Sigmoid colon (tissue), 4 donors: ENCODE results near the gene MPO.

Source experiments
- EP300 ChIP-seq, 4 donors: sonication (generic); formaldehyde crosslinking; IDR thresholded peaks; one replicate each; pipeline ENCODE4 v1.6.1; 2017; ENCODE audit warnings: antibody characterized with exemption in 4 of 4
- POLR2A ChIP-seq, 2 donors: fragments of 450-650 bp; IDR thresholded peaks; one replicate each; pipeline ENCODE4 v1.6.1; 2016; ENCODE audit warnings: antibody characterized with exemption in 2 of 2, mild to moderate bottlenecking in 2 of 2, moderate library complexity in 2 of 2
- POLR2AphosphoS5 ChIP-seq, 4 donors: sonication (generic); formaldehyde crosslinking; IDR thresholded peaks; one replicate each; pipeline ENCODE4 v1.6.1; 2017; ENCODE audit warnings: antibody characterized with exemption in 4 of 4
- TF ChIP-seq, protein P1 (sequence below), 4 experiments: fragments of 450-650 bp in 3 of 4; fragments of 200-600 bp in 1 of 4; IDR thresholded peaks; one replicate each; pipeline ENCODE4 v1.5.1; 2016 to 2019; ENCODE audit warnings: antibody characterized with exemption in 4 of 4, mild to moderate bottlenecking in 3 of 4, moderate library complexity in 2 of 4

DNA sequence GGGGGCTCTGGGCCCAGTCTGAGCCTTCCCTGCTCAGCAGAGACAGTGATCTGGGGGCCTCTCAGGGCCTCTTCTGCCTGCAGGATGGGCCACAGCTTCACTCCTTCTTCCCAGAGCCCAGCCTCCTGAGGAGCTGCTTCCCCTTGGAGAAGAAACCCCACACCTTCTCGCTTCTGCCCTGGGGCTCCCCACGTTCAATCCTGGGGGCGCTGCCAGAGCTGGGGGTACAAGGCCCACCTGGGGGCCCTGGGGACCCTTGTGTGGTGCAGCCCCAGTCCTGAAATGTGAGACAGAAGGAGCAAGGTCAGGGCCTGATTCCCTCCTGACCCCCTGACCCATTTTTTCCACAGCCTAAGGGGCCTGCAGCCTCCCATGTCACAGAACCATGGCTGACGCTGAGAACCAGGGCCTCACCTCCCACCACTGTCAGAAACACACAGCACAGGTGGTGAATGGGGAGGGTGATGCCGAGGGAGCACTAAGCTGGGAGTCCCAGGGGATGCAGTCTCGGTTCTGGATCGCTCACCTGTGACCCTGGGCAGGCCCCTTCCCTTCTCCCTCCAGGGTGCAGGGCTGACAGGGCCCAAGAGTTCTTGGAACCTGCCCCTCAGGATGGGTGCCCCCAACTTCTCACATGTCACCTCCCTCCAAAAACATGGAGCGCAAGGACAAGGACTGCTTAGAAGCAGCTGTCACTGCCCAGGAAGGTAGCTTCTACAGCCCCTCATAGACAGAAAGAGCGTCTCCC is 21.6 kb upstream of the MPO start:
- no peak for TF ChIP-seq POLR2A (IDR thresholded peaks at IDR 0.05)
- TF ChIP-seq, protein P1, sequence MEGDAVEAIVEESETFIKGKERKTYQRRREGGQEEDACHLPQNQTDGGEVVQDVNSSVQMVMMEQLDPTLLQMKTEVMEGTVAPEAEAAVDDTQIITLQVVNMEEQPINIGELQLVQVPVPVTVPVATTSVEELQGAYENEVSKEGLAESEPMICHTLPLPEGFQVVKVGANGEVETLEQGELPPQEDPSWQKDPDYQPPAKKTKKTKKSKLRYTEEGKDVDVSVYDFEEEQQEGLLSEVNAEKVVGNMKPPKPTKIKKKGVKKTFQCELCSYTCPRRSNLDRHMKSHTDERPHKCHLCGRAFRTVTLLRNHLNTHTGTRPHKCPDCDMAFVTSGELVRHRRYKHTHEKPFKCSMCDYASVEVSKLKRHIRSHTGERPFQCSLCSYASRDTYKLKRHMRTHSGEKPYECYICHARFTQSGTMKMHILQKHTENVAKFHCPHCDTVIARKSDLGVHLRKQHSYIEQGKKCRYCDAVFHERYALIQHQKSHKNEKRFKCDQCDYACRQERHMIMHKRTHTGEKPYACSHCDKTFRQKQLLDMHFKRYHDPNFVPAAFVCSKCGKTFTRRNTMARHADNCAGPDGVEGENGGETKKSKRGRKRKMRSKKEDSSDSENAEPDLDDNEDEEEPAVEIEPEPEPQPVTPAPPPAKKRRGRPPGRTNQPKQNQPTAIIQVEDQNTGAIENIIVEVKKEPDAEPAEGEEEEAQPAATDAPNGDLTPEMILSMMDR (IDR thresholded peaks at IDR 0.05): no peak
- no peak for TF ChIP-seq EP300 (IDR thresholded peaks at IDR 0.05)
- no peak for TF ChIP-seq POLR2AphosphoS5 (IDR thresholded peaks at IDR 0.05)
